Bronchial epithelial cell (primary cell): ENCODE results near the gene MDM2. TPM values are rescaled to one million over a fixed set of nuclear protein-coding genes. Genes with fewer than 3 reads are reported as not detected.

ENCODE experiments used
- DNase-seq: peaks from one replicate; pipeline ENCODE4 v3.0.0-alpha.2; 2010; ENCODE audit warnings: low read depth
- FAIRE-seq: peaks from 2 replicates; lab custom pipeline; 2011; peaks lifted over from hg19 to GRCh38; lab: Jason Lieb, UNC
- H3K27me3 ChIP-seq: 2 replicates; pipeline ENCODE4 v1.5.1; 2011; ENCODE audit warnings: low read length; ENCODE audit not compliant: control insufficient read depth, insufficient read depth
- H3K36me3 ChIP-seq: 2 replicates; pipeline ENCODE4 v1.5.1; 2011; ENCODE audit warnings: low read length; ENCODE audit not compliant: control insufficient read depth, insufficient read depth
- H3K4me3 ChIP-seq: 2 replicates; pipeline ENCODE4 v1.5.1; 2011; ENCODE audit warnings: mild to moderate bottlenecking, low read depth, low read length, control low read depth
- total RNA-seq: library from RNA; depleted of rRNA; stranded (reverse); fragments of >200 nt; gene quantifications from 2 replicates; pipeline ENCODE4 v1.2.1, GENCODE V29; 2014
- TF ChIP-seq, protein P1 (sequence below): IDR thresholded peaks from 2 replicates; pipeline ENCODE4 v1.5.1; 2011; ENCODE audit warnings: mild to moderate bottlenecking, moderate library complexity, low read length, control low read depth, inconsistent platforms; ENCODE audit not compliant: insufficient read depth, severe bottlenecking

Gene MDM2
- total RNA-seq, 1 donor from 2014 or later = 116 TPM

DNA sequence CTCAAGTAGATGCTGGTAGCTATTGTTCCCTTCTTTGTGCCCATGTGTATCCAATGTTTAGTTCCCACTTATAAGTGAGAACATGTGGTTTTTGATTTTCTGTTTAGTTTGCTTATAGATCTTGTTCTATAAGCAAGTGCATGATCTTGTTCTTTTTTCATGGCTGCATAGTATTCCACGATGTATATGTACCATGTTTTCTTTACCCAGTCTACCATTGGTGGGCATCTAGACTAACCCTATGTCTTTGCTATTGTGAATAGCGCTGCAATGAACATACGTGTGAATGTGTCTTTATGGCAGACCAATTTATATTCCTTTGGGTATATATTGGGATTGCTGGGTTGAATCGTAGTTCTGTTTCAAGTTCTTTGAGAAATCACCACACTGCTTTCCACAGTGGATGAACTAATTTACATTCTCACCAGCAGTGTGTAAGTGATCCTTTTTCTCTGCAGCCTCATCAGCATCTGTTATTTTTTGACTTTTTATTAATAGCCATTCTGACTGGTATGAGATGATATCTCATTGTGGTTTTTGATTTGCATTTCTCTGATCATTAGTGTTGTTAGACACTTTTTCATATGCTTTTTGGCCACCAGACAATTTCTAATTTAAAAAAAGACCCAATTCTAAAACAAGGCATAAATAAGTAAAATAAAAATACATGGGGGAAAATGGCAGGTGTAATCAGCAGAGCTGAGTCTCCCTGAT lies 74.4 kb downstream of the MDM2 start:
- Histone ChIP-seq H3K36me3 (no peaks in the 10 kb centered on the region), H3K4me3 (no peak overlapping the region), H3K27me3 (no peaks in the 10 kb centered on the region)
- DNase-seq (no peak), FAIRE-seq (no peak)
- TF ChIP-seq, protein P1, sequence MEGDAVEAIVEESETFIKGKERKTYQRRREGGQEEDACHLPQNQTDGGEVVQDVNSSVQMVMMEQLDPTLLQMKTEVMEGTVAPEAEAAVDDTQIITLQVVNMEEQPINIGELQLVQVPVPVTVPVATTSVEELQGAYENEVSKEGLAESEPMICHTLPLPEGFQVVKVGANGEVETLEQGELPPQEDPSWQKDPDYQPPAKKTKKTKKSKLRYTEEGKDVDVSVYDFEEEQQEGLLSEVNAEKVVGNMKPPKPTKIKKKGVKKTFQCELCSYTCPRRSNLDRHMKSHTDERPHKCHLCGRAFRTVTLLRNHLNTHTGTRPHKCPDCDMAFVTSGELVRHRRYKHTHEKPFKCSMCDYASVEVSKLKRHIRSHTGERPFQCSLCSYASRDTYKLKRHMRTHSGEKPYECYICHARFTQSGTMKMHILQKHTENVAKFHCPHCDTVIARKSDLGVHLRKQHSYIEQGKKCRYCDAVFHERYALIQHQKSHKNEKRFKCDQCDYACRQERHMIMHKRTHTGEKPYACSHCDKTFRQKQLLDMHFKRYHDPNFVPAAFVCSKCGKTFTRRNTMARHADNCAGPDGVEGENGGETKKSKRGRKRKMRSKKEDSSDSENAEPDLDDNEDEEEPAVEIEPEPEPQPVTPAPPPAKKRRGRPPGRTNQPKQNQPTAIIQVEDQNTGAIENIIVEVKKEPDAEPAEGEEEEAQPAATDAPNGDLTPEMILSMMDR = no peak

DNA sequence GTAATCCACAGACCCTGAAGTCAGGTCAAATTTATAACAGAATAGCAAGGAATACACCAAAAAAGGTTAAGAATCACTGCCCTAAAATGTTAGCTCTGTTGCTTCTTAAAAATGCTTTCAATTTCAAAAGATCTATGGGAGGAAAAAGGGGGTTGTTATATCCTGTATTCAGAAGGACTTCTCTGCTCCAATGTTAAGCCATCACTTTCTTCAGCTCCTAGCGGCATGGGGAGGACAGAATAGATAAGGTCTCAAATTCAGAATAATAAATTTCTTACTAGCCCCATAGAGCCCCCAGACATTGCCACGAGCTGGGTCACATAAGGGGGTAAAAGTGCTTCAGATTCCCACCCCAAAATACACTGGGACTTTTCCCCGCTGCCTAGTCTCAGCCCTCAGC lies 75.2 kb downstream of the MDM2 start:
- H3K36me3 ChIP-seq = no peaks in the 10 kb centered on the region
- no peak for DNase-seq
- no peak overlapping the region for H3K4me3 ChIP-seq

DNA sequence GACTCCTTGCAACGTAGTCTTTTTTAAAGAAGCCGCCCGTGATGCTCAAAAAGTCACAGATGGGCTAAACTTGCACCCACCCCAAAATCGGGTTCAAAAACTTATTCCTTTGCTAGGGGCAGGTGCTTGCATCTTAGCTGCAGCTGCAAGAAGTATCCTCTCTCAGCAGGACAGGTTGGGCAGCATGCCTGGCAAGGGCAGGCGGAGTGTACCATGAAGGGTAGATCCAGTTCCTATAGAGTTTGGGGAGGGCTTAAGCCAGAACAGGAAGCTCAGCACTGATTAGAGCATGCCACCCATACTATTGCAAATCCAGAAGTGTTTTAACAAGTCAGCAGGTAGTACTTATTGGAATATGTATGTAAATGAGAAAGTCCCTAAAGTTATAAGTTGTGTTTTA lies 76.3 kb downstream of the MDM2 start:
- DNase-seq (no peak), FAIRE-seq (no peak)
- Histone ChIP-seq H3K4me3 (no peak overlapping the region), H3K36me3 (no peaks in the 10 kb centered on the region), H3K27me3 (no peaks in the 10 kb centered on the region)
- TF ChIP-seq, protein P1 = no peak

More for the DNA sequence above, 75.2 kb downstream of the MDM2 start:
- no peak for FAIRE-seq
- H3K27me3 ChIP-seq = no peaks in the 10 kb centered on the region
- TF ChIP-seq, protein P1 = no peak

DNA sequence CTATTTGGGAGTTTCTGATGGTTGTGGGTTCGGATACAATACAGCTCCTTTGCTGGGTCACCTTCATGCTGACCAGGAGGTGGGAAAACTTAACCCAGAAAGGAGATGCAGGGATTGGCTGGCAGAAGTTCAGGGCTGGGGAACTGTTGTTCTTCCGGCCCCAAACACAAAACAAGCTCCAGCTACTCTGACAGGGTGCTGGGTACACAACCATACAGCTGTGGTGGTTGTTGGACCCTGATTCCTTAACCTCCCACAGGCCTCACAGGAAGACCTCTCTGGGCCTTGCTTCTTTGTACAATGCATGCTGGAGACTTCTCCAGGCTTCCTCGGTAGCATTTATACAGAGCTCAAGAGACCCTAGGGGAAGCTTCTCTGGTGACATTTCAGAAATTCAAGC lies 77.4 kb downstream of the MDM2 start:
- TF ChIP-seq, protein P1 = no peak
- no peak overlapping the region for H3K4me3 ChIP-seq
- FAIRE-seq (no peak), DNase-seq (no peak)
- no peaks in the 10 kb centered on the region for H3K27me3 ChIP-seq
- H3K36me3 ChIP-seq = no peaks in the 10 kb centered on the region

DNA sequence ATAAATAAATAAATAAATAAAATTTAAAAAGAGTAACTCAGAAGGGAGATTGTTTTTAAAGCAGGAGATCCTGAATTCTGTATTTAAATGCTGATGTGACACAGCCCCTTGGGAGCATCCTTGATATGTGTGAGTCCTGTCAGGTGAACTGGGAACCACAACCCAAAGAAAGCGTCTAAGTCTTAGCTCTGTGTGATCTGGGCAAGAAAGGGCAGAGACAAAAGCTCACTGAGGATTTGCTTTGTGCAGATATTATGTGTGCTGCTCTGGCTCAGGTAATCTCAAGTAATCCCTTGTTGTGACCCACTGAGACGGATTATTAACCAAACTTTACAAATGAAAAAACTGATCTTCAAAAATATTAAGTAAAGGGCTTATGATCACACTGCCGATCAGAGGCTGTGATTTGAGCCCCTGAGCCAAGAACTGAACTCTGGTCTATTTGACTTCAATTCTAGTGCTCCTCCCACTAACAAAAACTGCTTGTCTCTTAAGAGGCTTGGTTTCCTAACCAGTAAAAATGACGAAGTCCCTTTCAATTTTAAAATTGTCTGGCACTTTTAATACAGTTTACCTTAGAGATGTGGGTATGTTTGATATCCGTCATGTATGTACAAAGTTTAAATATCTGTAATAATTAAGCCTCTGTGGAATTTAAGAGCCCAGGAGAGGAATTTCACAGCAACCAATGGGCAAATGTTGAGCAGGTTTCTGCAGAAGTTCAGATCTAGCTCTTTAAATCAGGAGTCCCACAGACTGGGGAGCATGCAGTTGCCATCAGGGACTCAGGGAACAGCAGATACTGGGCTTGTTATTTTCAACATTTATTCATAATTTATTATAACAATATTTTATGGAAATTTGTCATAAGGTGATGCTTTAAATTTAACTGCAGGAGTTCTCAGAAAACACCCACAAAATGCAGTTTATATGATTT lies 78.9 kb downstream of the MDM2 start:
- TF ChIP-seq, protein P1 = no peak
- DNase-seq (no peak), FAIRE-seq (no peak)
- Histone ChIP-seq H3K4me3 (no peak overlapping the region), H3K27me3 (no peaks in the 10 kb centered on the region), H3K36me3 (no peaks in the 10 kb centered on the region)
